ENCODE measurements around the gene SLC6A11.

SLC6A11 gene

DNA sequence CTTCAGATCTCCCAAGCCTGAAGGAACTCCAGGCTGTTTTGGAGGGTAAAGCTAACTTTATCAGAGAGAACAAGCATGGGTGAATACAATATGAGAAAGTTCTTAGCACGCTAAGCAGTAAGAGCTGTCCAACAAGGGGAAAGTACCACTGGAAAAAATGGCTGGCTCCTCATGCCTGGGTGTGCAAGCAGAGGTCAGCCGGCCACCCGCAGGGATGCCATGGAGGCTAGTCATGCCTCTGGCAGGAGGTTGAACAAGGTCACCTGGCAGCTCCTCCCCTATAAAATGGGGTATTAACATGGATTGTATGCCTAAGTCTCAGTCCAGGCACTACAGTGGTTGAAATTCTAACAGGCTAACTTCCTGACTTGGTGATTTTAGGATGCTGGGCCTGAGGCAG is 101.1 kb downstream of the SLC6A11 start:
- CTCF ChIA-PET, result interaction anchor here (0.6 kb wide), 1 partner anchor 133 kb away, joined by 3 read pairs; no protein-coding TSS in a partner anchor
- TF ChIP-seq, protein P1, sequence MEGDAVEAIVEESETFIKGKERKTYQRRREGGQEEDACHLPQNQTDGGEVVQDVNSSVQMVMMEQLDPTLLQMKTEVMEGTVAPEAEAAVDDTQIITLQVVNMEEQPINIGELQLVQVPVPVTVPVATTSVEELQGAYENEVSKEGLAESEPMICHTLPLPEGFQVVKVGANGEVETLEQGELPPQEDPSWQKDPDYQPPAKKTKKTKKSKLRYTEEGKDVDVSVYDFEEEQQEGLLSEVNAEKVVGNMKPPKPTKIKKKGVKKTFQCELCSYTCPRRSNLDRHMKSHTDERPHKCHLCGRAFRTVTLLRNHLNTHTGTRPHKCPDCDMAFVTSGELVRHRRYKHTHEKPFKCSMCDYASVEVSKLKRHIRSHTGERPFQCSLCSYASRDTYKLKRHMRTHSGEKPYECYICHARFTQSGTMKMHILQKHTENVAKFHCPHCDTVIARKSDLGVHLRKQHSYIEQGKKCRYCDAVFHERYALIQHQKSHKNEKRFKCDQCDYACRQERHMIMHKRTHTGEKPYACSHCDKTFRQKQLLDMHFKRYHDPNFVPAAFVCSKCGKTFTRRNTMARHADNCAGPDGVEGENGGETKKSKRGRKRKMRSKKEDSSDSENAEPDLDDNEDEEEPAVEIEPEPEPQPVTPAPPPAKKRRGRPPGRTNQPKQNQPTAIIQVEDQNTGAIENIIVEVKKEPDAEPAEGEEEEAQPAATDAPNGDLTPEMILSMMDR (conservative IDR thresholded peaks at IDR 0.05; ENCODE audit: low read depth), result no peak
- H3K27ac ChIP-seq, result no peak overlapping the region
- POLR2A ChIA-PET (ENCODE audit: low non-redundant PET), result no interaction called here
- peak; percentile 6 for DNase-seq (ENCODE audit: low spot score)

DNA sequence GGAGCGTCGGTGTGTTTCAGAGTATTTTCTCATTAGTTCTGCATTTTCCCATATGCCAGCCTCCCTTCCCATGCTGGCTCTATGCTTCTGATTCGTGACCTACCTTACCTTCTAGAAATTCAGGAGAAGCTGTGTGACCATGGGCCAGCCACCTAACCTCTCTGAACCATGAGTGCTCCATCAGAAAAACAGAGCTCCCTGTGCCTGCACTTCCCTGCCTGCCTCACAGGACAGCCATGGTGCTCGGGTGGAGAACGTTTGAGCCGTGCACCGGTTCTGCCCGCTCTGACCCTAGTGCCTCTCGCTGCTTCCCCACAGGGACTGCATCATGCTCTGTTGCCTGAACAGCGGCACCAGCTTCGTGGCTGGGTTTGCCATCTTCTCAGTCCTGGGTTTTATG is 102.0 kb downstream of the SLC6A11 start:
- no peak for DNase-seq (ENCODE audit: low spot score)
- no peak overlapping the region for H3K27ac ChIP-seq
- TF ChIP-seq, protein P1 (conservative IDR thresholded peaks at IDR 0.05; ENCODE audit: low read depth), result no peak
- ChIA-PET POLR2A (ENCODE audit: low non-redundant PET) (no interaction called here), CTCF (no interaction called here)

DNA sequence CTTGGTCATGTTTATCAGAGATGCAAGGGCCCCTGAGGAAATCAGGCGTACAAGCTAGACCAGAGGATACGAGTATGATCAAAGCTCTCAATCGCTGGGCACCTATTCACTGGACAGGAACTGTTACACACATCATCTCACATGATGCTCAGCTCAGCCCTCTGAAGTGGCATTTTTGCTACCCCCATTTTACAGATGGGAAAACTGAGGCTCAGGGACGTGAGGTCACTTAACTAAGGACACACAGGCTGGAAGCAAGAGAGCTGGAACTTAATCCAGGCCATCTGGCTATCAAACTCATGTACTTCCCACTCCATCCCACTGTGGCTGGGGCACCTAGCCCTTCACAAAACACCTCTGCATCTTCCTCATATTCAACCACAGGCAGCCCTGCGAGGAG is 103.6 kb downstream of the SLC6A11 start:
- no peak overlapping the region for H3K27ac ChIP-seq
- POLR2A ChIA-PET (ENCODE audit: low non-redundant PET), result no interaction called here
- DNase-seq (ENCODE audit: low spot score), result no peak
- CTCF ChIA-PET, result no interaction called here
- TF ChIP-seq, protein P1 (conservative IDR thresholded peaks at IDR 0.05; ENCODE audit: low read depth), result no peak

DNA sequence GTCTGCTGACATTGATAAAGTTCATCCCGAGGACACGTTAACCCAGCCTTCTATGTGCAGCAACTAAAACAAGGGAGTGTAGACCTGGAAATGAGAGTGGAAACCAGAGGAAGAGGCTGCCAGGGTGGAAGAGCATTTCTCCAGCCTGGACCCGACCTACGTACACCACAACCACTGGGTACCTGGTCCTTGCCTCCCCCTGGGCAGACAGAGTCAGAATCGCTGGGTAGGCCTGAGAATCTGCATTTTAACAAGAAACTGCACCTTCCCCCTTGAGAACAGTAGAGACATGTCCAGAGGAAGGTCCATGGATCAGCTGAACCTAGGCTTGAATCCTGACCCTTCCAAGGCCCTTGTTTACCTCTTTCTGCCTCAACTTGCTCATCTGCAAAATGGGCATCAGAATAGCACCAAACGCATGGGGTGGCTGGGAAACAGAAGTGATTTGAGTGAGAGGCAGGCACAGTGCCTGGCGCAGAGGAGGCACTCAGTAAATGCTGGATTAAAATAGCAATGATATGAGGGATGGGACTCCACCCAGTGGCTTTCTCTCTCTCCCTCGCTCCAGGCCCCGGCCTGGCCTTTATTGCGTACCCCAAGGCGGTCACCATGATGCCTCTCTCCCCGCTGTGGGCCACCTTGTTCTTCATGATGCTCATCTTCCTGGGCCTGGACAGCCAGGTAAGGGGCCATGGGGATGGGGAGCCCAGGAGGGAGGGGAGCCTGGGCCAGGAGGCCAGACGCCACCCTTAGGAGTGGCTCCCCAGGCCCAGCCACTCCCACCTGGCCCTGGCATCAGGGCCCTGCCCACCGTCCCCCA is 109.6 kb downstream of the SLC6A11 start:
- ChIA-PET CTCF (no interaction called here), POLR2A (ENCODE audit: low non-redundant PET) (no interaction called here)
- TF ChIP-seq, protein P1 (conservative IDR thresholded peaks at IDR 0.05; ENCODE audit: low read depth), result no peak
- DNase-seq (ENCODE audit: low spot score), result no peak
- no peak overlapping the region; the same call in 1 of the 2 replicates for H3K27ac ChIP-seq

DNA sequence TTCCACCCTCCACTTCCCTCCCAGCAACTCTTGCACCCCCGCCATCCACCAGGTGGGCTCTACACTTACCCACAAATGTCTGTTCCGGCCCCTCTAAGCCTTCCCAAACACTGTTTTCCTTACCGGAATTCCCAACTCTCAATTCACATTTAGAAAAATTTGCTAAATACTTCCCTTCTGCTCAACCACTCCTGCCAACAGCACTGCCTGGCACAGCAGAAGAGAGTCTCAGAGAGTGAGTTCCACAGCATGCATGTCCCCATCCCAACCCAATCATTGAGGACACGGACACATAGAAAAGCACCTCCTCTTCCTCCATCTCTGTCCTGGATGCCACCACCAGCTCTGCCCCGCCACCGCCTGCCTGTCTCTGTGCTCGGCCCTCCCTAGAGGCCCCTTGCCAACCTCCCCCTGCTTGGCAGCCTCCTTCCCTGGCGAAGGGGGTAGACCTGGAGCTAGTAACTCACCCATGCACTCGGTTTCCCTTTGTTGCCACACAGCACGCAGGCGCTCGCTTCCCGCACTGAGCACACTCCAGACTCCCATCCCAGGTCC is 110.3 kb downstream of the SLC6A11 start:
- TF ChIP-seq, protein P1 (conservative IDR thresholded peaks at IDR 0.05; ENCODE audit: low read depth), result no peak
- peak overlapping the region; percentile 77 for H3K27ac ChIP-seq
- ChIA-PET POLR2A (ENCODE audit: low non-redundant PET) (no interaction called here), CTCF (no interaction called here)
- DNase-seq (ENCODE audit: low spot score), result no peak

DNA sequence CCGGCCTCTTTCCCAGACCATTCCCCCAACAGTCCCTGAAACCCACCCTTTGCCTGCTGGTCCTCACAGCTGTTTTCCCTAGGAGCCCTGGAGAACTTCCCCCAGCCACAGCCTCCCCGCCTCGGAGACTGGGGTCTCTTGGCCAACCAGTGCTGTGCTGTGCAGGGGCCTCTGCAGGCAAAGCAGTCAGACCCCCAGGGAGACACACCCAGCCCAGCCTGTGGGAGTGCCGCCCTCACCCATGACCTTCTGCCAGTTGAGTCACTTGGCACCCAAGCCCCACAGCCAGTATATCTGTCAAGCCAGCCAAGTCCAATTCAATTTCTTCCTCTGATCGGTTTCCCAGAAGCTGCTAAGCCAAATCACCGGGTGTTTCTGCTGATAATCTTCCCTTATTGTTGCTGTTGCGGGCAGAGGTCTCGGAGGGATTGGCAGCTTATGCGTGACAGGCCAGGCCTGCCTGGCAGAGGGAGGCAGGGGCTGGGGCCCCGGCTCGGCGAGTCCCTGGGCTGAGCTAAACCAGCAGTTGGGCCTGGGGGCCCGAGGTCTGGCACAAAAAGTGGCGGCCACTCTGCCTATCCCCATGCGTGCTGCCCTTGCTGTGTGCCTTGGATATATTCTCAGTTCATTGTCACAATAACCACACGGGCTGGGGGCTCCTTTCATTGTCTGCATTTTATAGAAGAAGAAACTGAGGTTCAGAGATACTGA is 110.9 kb downstream of the SLC6A11 start:
- ChIA-PET POLR2A (ENCODE audit: low non-redundant PET) (no interaction called here), CTCF (no interaction called here)

More for the DNA sequence above, 110.9 kb downstream of the SLC6A11 start:
- TF ChIP-seq, protein P1 (conservative IDR thresholded peaks at IDR 0.05; ENCODE audit: low read depth), result no peak
- peak overlapping the region; percentile 77 for H3K27ac ChIP-seq
- DNase-seq (ENCODE audit: low spot score), result peak; percentile 11
